Ascending aorta (tissue), 2 donors: ENCODE results near the gene SEMA6B. TPM values are rescaled to one million over a fixed set of nuclear protein-coding genes. Genes with fewer than 3 reads are reported as not detected.

Experiments
- DNase-seq, 2 donors: peaks; one replicate each; pipeline ENCODE4 v3.0.0-alpha.2; 2019; ENCODE audit warnings: low spot score in 2 of 2
- H3K27ac ChIP-seq, 2 donors: fragments of 200-600 bp; sonication (generic); one replicate each; pipeline ENCODE4 v1.5.1; 2016 to 2017; ENCODE audit warnings: mild to moderate bottlenecking in 1 of 2
- H3K27me3 ChIP-seq: fragments of 200-600 bp; sonication (generic); one replicate; pipeline ENCODE4 v1.5.1; 2017
- H3K36me3 ChIP-seq, 2 donors: fragments of 200-600 bp; sonication (generic); one replicate each; pipeline ENCODE4 v1.5.1; 2016
- H3K4me1 ChIP-seq, 2 donors: fragments of 200-600 bp; sonication (generic); one replicate each; pipeline ENCODE4 v1.5.1; 2016 to 2017; ENCODE audit warnings: mild to moderate bottlenecking in 1 of 2
- H3K4me3 ChIP-seq, 2 donors: fragments of 200-600 bp; sonication (generic); one replicate each; pipeline ENCODE4 v1.5.1; 2016 to 2017; ENCODE audit warnings: mild to moderate bottlenecking in 1 of 2
- H3K9me3 ChIP-seq, 2 donors: fragments of 200-600 bp; sonication (generic); one replicate each; pipeline ENCODE4 v1.5.1; 2016
- CTCF ChIP-seq, 3 experiments: fragments of 200-600 bp in 2 of 3; fragments of 450-650 bp in 1 of 3; sonication (generic) in 2 of 3; IDR thresholded peaks; one replicate each; pipeline ENCODE4 v1.5.1; 2016 to 2019; ENCODE audit warnings: antibody characterized with exemption in 3 of 3, mild to moderate bottlenecking in 1 of 3, moderate library complexity in 1 of 3
- intact Hi-C: fragments of 100-400 bp; cut with DNase I; formaldehyde crosslinking; loops from one replicate; pipeline ENCODE4 v1.15.1; 2023
- total RNA-seq: library from RNA; depleted of rRNA; stranded (reverse); fragments of >200 nt; gene quantifications from one replicate; pipeline ENCODE4 v1.1.0, GENCODE V29; 2016

SEMA6B gene
- total RNA-seq, 1 donor from 2014 or later, result 80.6 TPM

- Histone ChIP-seq H3K27ac (no peak overlapping the region), H3K36me3 (no peaks in the 10 kb centered on the region), H3K27me3 (peaks cover 3% of the 10 kb centered on the region), H3K4me3 (no peak overlapping the region), H3K9me3 (no peaks in the 10 kb centered on the region), H3K4me1 (no peaks in the 10 kb centered on the region)
- no peak for TF ChIP-seq CTCF (IDR thresholded peaks at IDR 0.05)
- intact Hi-C loops, result no loop called here
- no peak for DNase-seq
Measured at GRCh38 chr19:4591320-4591719, 31.8 kb upstream of the SEMA6B start.

GRCh38 chr19:4590559-4590958 lies 31.1 kb upstream of the SEMA6B start:
- intact Hi-C loops, result no loop called here
- Histone ChIP-seq H3K4me3 (no peak overlapping the region), H3K9me3 (no peaks in the 10 kb centered on the region), H3K27ac (no peak overlapping the region), H3K27me3 (no peaks in the 10 kb centered on the region), H3K4me1 (no peaks in the 10 kb centered on the region), H3K36me3 (no peaks in the 10 kb centered on the region)
- TF ChIP-seq CTCF (IDR thresholded peaks at IDR 0.05), result no peak
- DNase-seq, result no peak

- H3K4me1 ChIP-seq, result no peaks in the 10 kb centered on the region
- no peak overlapping the region for H3K27ac ChIP-seq
- no peaks in the 10 kb centered on the region for H3K9me3 ChIP-seq
- no peak for TF ChIP-seq CTCF (IDR thresholded peaks at IDR 0.05)
- no peak for DNase-seq
- peaks cover 4% of the 10 kb centered on the region for H3K27me3 ChIP-seq
- intact Hi-C loops, result no loop called here
- no peak overlapping the region for H3K4me3 ChIP-seq
- H3K36me3 ChIP-seq, result no peaks in the 10 kb centered on the region
Measured at GRCh38 chr19:4589579-4590410, 30.3 kb upstream of the SEMA6B start.

- DNase-seq, result no peak
Measured at GRCh38 chr19:4588291-4588761, 28.8 kb upstream of the SEMA6B start.

GRCh38 chr19:4587527-4587926 lies 28.0 kb upstream of the SEMA6B start:
- H3K4me3 ChIP-seq, result no peak overlapping the region
- no peaks in the 10 kb centered on the region for H3K4me1 ChIP-seq
- TF ChIP-seq CTCF (IDR thresholded peaks at IDR 0.05), result no peak
- no peak overlapping the region for H3K27ac ChIP-seq
- intact Hi-C loops, result no loop called here
- H3K9me3 ChIP-seq, result no peaks in the 10 kb centered on the region
- no peak for DNase-seq
- H3K36me3 ChIP-seq, result no peaks in the 10 kb centered on the region
- peaks cover 12% of the 10 kb centered on the region for H3K27me3 ChIP-seq

More at GRCh38 chr19:4588291-4588761, 28.8 kb upstream of the SEMA6B start:
- no peak for TF ChIP-seq CTCF (IDR thresholded peaks at IDR 0.05)
- no peaks in the 10 kb centered on the region for H3K9me3 ChIP-seq
- no peaks in the 10 kb centered on the region for H3K36me3 ChIP-seq
- H3K4me1 ChIP-seq, result no peaks in the 10 kb centered on the region
- intact Hi-C loops, result no loop called here
- H3K4me3 ChIP-seq, result no peak overlapping the region
- peaks cover 12% of the 10 kb centered on the region for H3K27me3 ChIP-seq
- H3K27ac ChIP-seq, result no peak overlapping the region
